ENCODE measurements around the gene LTBR. TPM values are rescaled to one million over a fixed set of nuclear protein-coding genes. Genes with fewer than 3 reads are reported as not detected.

LTBR gene
- total RNA-seq = 23.5 TPM
- long read RNA-seq, transcript LTBR-201 (10 exons, 2,260 nt) = major isoform, 25 of 42 reads
- long read RNA-seq, partial matches to known transcripts = 6 of 42 reads
- long read RNA-seq, other reads (novel, unspliced or antisense) = 11 of 42 reads

GRCh38 chr12:6383572-6384498 is at the start of gene LTBR:
Gene LTBR (plus strand): TSS chr12:6384162. CDS start chr12:6384359, 197 bp downstream.
- H3K4me3 ChIP-seq = peak within 1 kb of the TSS; percentile 76
- peaks cover 41% of the 10 kb centered on the region for H3K4me1 ChIP-seq
- peaks cover 30% of the 10 kb centered on the region for H3K36me3 ChIP-seq
- H3K27me3 ChIP-seq (ENCODE audit: low read depth) = no peaks in the 10 kb centered on the region
- DNase-seq = peak; percentile 98
- H3K9me3 ChIP-seq (replicated peaks) = no peaks in the 10 kb centered on the region
- intact Hi-C loops (cut with micrococcal nuclease) = loop anchor here (10.0 kb wide), 1 partner anchor 49 kb away; no protein-coding TSS in a partner anchor
- H3K27ac ChIP-seq (replicated peaks) = peak within 1 kb of the TSS; percentile 97
- TF ChIP-seq CTCF (IDR thresholded peaks at IDR 0.05; ENCODE audit: borderline replicate concordance) = peak; percentile 20

GRCh38 chr12:6334359-6334758 is 49.6 kb upstream of the LTBR start:
- peak overlapping the region; percentile 99 for H3K27ac ChIP-seq (replicated peaks)
- no peaks in the 10 kb centered on the region for H3K9me3 ChIP-seq (replicated peaks)
- peaks cover 54% of the 10 kb centered on the region for H3K36me3 ChIP-seq
- H3K27me3 ChIP-seq (ENCODE audit: low read depth) = no peaks in the 10 kb centered on the region
- DNase-seq = no peak
- no peak for TF ChIP-seq CTCF (IDR thresholded peaks at IDR 0.05; ENCODE audit: borderline replicate concordance)
- intact Hi-C loops (cut with micrococcal nuclease) = loop anchor here (10.0 kb wide), 1 partner anchor 50 kb away; the partner anchor contains the start of gene LTBR
- H3K4me1 ChIP-seq = peaks cover 81% of the 10 kb centered on the region
- H3K4me3 ChIP-seq = peak overlapping the region; percentile 90

- H3K4me1 ChIP-seq = peaks cover 87% of the 10 kb centered on the region
- peak overlapping the region; percentile 99 for H3K27ac ChIP-seq (replicated peaks)
- no peak for DNase-seq
- H3K27me3 ChIP-seq (ENCODE audit: low read depth) = no peaks in the 10 kb centered on the region
- TF ChIP-seq CTCF (IDR thresholded peaks at IDR 0.05; ENCODE audit: borderline replicate concordance) = no peak
- peaks cover 48% of the 10 kb centered on the region for H3K36me3 ChIP-seq
- H3K4me3 ChIP-seq = peak overlapping the region; percentile 90
- H3K9me3 ChIP-seq (replicated peaks) = no peaks in the 10 kb centered on the region
- intact Hi-C loops (cut with micrococcal nuclease) = loop anchor here (10.0 kb wide), 1 partner anchor 50 kb away; the partner anchor contains the start of gene LTBR
These were observed 49.0 kb upstream of the LTBR start for GRCh38 chr12:6334940-6335450.

- Histone ChIP-seq H3K9me3 (replicated peaks) (no peaks in the 10 kb centered on the region), H3K4me1 (peaks cover 88% of the 10 kb centered on the region), H3K27me3 (ENCODE audit: low read depth) (no peaks in the 10 kb centered on the region), H3K36me3 (peaks cover 42% of the 10 kb centered on the region), H3K4me3 (peak overlapping the region; percentile 90), H3K27ac (replicated peaks) (peak overlapping the region; percentile 99)
- intact Hi-C loops (cut with micrococcal nuclease) = loop anchor here (10.0 kb wide), 1 partner anchor 49 kb away; the partner anchor contains the start of gene LTBR
- DNase-seq = peak; percentile 72
- TF ChIP-seq CTCF (IDR thresholded peaks at IDR 0.05; ENCODE audit: borderline replicate concordance) = peak; percentile 53
These were observed 48.4 kb upstream of the LTBR start for GRCh38 chr12:6335451-6336078.

Measured in left ventricle myocardium inferior (tissue), 1 donor.